Measurements from ENCODE around the gene ZNF860.

The ZNF860 gene

GRCh38 chr3:31981206-31982181, at the start of gene ZNF860, which contains the start of gene OSBPL10:
Gene ZNF860, plus strand, starts transcription at chr3:31981750. Its CDS starts 7,330 bp downstream, at chr3:31989080.
Gene OSBPL10, minus strand, starts transcription at chr3:31981262. Its CDS starts 83 bp downstream, at chr3:31981179.
- no peak for DNase-seq (ENCODE audit: low spot score)

GRCh38 chr3:31932990-31933389, 48.6 kb upstream of the ZNF860 start:
- no peak for DNase-seq (ENCODE audit: low spot score)

- DNase-seq (ENCODE audit: low spot score) = no peak
These were observed 47.5 kb upstream of the ZNF860 start for GRCh38 chr3:31934018-31934417.

GRCh38 chr3:31934866-31935265, 46.7 kb upstream of the ZNF860 start:
- no peak for DNase-seq (ENCODE audit: low spot score)

- no peak for DNase-seq (ENCODE audit: low spot score)
These were observed 45.0 kb upstream of the ZNF860 start for GRCh38 chr3:31936420-31937060.

GRCh38 chr3:31937225-31937624, 44.3 kb upstream of the ZNF860 start:
- no peak for DNase-seq (ENCODE audit: low spot score)

GRCh38 chr3:31942446-31942845, 39.1 kb upstream of the ZNF860 start:
- no peak for DNase-seq (ENCODE audit: low spot score)

- DNase-seq (ENCODE audit: low spot score) = no peak
These were observed 38.5 kb upstream of the ZNF860 start for GRCh38 chr3:31943041-31943440.

- DNase-seq (ENCODE audit: low spot score) = no peak
These were observed 35.9 kb upstream of the ZNF860 start for GRCh38 chr3:31945738-31946052.

GRCh38 chr3:31946484-31947081, 35.0 kb upstream of the ZNF860 start:
- DNase-seq (ENCODE audit: low spot score) = no peak

GRCh38 chr3:31947162-31947561, 34.4 kb upstream of the ZNF860 start:
- no peak for DNase-seq (ENCODE audit: low spot score)

- DNase-seq (ENCODE audit: low spot score) = no peak
These were observed 33.9 kb upstream of the ZNF860 start for GRCh38 chr3:31947671-31948091.

- DNase-seq (ENCODE audit: low spot score) = no peak
These were observed 33.3 kb upstream of the ZNF860 start for GRCh38 chr3:31948280-31948679.

- no peak for DNase-seq (ENCODE audit: low spot score)
These were observed 29.3 kb upstream of the ZNF860 start for GRCh38 chr3:31952205-31952604.

GRCh38 chr3:31953091-31953490, 28.5 kb upstream of the ZNF860 start:
- DNase-seq (ENCODE audit: low spot score) = no peak

GRCh38 chr3:31953636-31954035, 27.9 kb upstream of the ZNF860 start:
- DNase-seq (ENCODE audit: low spot score) = no peak

- DNase-seq (ENCODE audit: low spot score) = no peak
These were observed 26.0 kb upstream of the ZNF860 start for GRCh38 chr3:31955581-31955980.

GRCh38 chr3:31957106-31957505, 24.4 kb upstream of the ZNF860 start:
- DNase-seq (ENCODE audit: low spot score) = no peak

- DNase-seq (ENCODE audit: low spot score) = no peak
These were observed 22.8 kb upstream of the ZNF860 start for GRCh38 chr3:31958701-31959152.

GRCh38 chr3:31959251-31959650, 22.3 kb upstream of the ZNF860 start:
- DNase-seq (ENCODE audit: low spot score) = no peak

- no peak for DNase-seq (ENCODE audit: low spot score)
These were observed 21.4 kb upstream of the ZNF860 start for GRCh38 chr3:31959951-31960792.
